Keratinocyte (primary cell): ENCODE results near the gene QSOX2. TPM values are rescaled to one million over a fixed set of nuclear protein-coding genes. Genes with fewer than 3 reads are reported as not detected.

ENCODE experiments used
- DNase-seq: peaks from one replicate; pipeline ENCODE4 v3.0.0-alpha.2; 2011; ENCODE audit warnings: low read depth, missing footprints, low spot score
- FAIRE-seq: peaks from 2 replicates; lab custom pipeline; 2011; peaks lifted over from hg19 to GRCh38; lab: Jason Lieb, UNC
- H2AFZ ChIP-seq: 2 replicates; pipeline ENCODE4 v1.6.0; 2012; ENCODE audit warnings: low read length, control low read depth, inconsistent platforms; ENCODE audit not compliant: control insufficient read depth
- H3K27ac ChIP-seq: 2 replicates; pipeline ENCODE4 v1.5.1; 2011; ENCODE audit warnings: low read length; ENCODE audit not compliant: control insufficient read depth, insufficient read depth
- H3K27me3 ChIP-seq: 3 replicates; pipeline ENCODE4 v1.6.0; 2011; ENCODE audit warnings: low read length; ENCODE audit not compliant: control insufficient read depth, insufficient read depth; ENCODE audit errors: extremely low read depth
- H3K36me3 ChIP-seq, 2 experiments: 2 replicates in 1 of 2; 3 replicates in 1 of 2; pipeline ENCODE4 v1.5.1; 2011; ENCODE audit warnings: low read length in 2 of 2, mild to moderate bottlenecking in 1 of 2; ENCODE audit not compliant: control insufficient read depth in 2 of 2, insufficient read depth in 2 of 2; ENCODE audit errors: extremely low read depth in 1 of 2
- H3K4me1 ChIP-seq: 3 replicates; pipeline ENCODE4 v1.5.1; 2011; ENCODE audit warnings: low read length; ENCODE audit not compliant: control insufficient read depth, insufficient read depth; ENCODE audit errors: extremely low read depth
- H3K4me2 ChIP-seq: 3 replicates; pipeline ENCODE4 v1.6.0; 2011; ENCODE audit warnings: low read depth, low read length; ENCODE audit not compliant: control insufficient read depth, insufficient read depth; ENCODE audit errors: extremely low read depth
- H3K4me3 ChIP-seq, 3 experiments: fragments of 200-600 bp in 1 of 3; sonication (generic) in 1 of 3; 2 replicates in 2 of 3; 3 replicates in 1 of 3; pipeline ENCODE4 v1.5.1; 2011 to 2016; ENCODE audit warnings: low read length in 3 of 3, mild to moderate bottlenecking in 3 of 3, control low read depth in 2 of 3, inconsistent platforms in 1 of 3, low read depth in 1 of 3, mixed read lengths in 1 of 3, mixed run types in 1 of 3, moderate library complexity in 1 of 3; ENCODE audit not compliant: control insufficient read depth in 2 of 3, insufficient read depth in 2 of 3; ENCODE audit errors: extremely low read depth in 1 of 3
- H3K79me2 ChIP-seq: 2 replicates; pipeline ENCODE4 v1.6.0; 2012; ENCODE audit warnings: low read length; ENCODE audit not compliant: control insufficient read depth, insufficient read depth
- H3K9ac ChIP-seq: 3 replicates; pipeline ENCODE4 v1.6.0; 2011; ENCODE audit warnings: low read length; ENCODE audit not compliant: control insufficient read depth, insufficient read depth; ENCODE audit errors: extremely low read depth
- H3K9me1 ChIP-seq: 3 replicates; pipeline ENCODE4 v1.6.0; 2011; ENCODE audit warnings: low read length; ENCODE audit not compliant: control insufficient read depth, insufficient read depth; ENCODE audit errors: extremely low read depth
- H3K9me3 ChIP-seq: 2 replicates; pipeline ENCODE4 v1.5.1; 2012; ENCODE audit warnings: low read depth, low read length; ENCODE audit not compliant: control insufficient read depth
- H4K20me1 ChIP-seq: 3 replicates; pipeline ENCODE4 v1.6.0; 2011; ENCODE audit warnings: low read length; ENCODE audit not compliant: control insufficient read depth, insufficient read depth; ENCODE audit errors: extremely low read depth
- EZH2 ChIP-seq: IDR thresholded peaks from one replicate; pipeline ENCODE4 v1.6.1; 2012; ENCODE audit warnings: inconsistent platforms, mild to moderate bottlenecking, low read length, moderate library complexity
- dilution Hi-C: fragments of 300-500 bp; cut with MboI; formaldehyde crosslinking; loops from one replicate; pipeline ENCODE4 v1.7.0; 2020; ENCODE audit warnings: low sequenced_read_pairs; ENCODE audit not compliant: extremely low pct_ligation_motif_present
- polyA plus RNA-seq, 5 experiments: library from polyadenylated mRNA; depleted of rRNA in 3 of 5; stranded (reverse) in 3 of 5; stranded (forward) in 1 of 5; unstranded in 1 of 5; fragments of >200 nt; gene quantifications; 1 replicate in 1 of 5; 2 replicates in 3 of 5; 3 replicates in 1 of 5; pipeline versions ENCODE4 v1.2.1 to v1.2.3, GENCODE V29; 2011 to 2012; ENCODE audit warnings: missing spikeins in 2 of 5, low read depth in 1 of 5, low replicate concordance in 1 of 5
- TF ChIP-seq, protein P1 (sequence below), 3 experiments: IDR thresholded peaks in 1 of 3; conservative IDR thresholded peaks in 1 of 3; optimal IDR thresholded peaks in 1 of 3; 2 replicates in 2 of 3; 3 replicates in 1 of 3; pipeline versions ENCODE3 to v1.5.1; 2011; ENCODE audit warnings: low read length in 3 of 3, mild to moderate bottlenecking in 3 of 3, moderate library complexity in 2 of 3, control low read depth in 1 of 3, inconsistent platforms in 1 of 3; ENCODE audit not compliant: insufficient read depth in 2 of 3; ENCODE audit errors: extremely low read depth in 1 of 3

The QSOX2 gene
- polyA plus RNA-seq, 1 donor (not counting 4 experiments of a cell fraction or from before 2014, with no cell fraction given): 11.9 TPM

DNA sequence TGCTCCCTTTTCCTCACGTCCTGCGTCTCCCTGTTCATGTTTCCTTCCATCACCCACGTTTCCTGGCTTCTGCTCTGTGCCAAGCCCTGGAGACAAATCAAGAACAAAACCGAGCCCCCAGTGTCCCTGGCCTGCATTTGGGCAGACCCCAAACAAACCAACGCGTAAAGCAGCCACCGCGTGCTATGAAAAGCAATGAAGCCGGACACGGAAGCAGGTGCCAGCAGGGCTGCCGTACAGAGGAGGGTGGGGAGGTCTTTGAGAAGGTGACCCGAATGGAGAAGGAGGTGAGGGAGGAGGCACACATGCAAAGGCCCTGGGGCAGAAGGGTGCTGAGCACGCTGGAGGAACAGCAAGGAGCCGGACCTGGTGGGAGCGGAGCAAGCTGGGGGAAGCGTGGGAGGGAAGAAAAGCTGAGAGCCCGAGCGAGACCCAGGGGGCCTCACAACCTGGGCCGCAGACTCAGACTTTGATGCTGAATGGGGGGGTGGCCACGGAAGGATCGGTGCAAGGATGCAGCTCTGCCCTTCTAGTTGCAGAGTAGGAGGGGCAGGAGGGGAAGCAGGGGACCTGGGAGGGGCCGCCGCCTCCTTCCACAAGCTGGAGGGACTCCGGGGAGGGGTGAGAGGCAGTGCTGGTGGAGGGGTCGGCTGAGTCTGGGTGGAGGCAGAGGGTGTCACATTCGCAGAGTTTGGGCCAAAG is 1.4 kb upstream of the QSOX2 start:
- no peak overlapping the region for H3K4me3 ChIP-seq
- peak; percentile 56 for TF ChIP-seq EZH2
- TF ChIP-seq, protein P1, sequence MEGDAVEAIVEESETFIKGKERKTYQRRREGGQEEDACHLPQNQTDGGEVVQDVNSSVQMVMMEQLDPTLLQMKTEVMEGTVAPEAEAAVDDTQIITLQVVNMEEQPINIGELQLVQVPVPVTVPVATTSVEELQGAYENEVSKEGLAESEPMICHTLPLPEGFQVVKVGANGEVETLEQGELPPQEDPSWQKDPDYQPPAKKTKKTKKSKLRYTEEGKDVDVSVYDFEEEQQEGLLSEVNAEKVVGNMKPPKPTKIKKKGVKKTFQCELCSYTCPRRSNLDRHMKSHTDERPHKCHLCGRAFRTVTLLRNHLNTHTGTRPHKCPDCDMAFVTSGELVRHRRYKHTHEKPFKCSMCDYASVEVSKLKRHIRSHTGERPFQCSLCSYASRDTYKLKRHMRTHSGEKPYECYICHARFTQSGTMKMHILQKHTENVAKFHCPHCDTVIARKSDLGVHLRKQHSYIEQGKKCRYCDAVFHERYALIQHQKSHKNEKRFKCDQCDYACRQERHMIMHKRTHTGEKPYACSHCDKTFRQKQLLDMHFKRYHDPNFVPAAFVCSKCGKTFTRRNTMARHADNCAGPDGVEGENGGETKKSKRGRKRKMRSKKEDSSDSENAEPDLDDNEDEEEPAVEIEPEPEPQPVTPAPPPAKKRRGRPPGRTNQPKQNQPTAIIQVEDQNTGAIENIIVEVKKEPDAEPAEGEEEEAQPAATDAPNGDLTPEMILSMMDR (optimal IDR thresholded peaks at IDR 0.05 in 1 of 3, IDR thresholded peaks at IDR 0.05 in 1 of 3, conservative IDR thresholded peaks at IDR 0.05 in 1 of 3; ENCODE audit: extremely low read depth in 1 of 3, insufficient read depth in 2 of 3, low read length in 3 of 3): no peak
- H4K20me1 ChIP-seq: peaks cover 6% of the 10 kb centered on the region
- H3K79me2 ChIP-seq: peaks cover 24% of the 10 kb centered on the region
- DNase-seq: no peak
- peaks cover 28% of the 10 kb centered on the region for H3K4me1 ChIP-seq
- H3K36me3 ChIP-seq: peaks cover 1 to 5% of the 10 kb centered on the region in 2 experiments
- dilution Hi-C loops: no loop called here
- H3K9me1 ChIP-seq: peaks cover 3% of the 10 kb centered on the region
- FAIRE-seq: no peak
- no peaks in the 10 kb centered on the region for H3K9me3 ChIP-seq
- H3K4me2 ChIP-seq: no peak overlapping the region
- H3K9ac ChIP-seq: no peak overlapping the region
- H3K27me3 ChIP-seq: peaks cover 38% of the 10 kb centered on the region
- H3K27ac ChIP-seq: no peak overlapping the region
- no peak overlapping the region for H2AFZ ChIP-seq

DNA sequence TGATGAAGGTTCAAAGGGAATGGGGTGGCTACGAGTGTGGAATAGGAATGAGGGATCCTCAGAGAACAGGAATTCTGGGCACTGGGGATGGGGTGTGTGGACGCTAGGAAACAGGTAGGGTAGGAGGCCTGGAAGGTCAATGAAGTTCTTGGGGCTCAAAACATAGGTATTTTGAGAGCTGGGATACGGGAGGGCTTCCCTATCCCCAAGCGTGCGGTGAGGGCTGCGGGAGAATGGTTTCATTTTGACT is 718 bp downstream of the QSOX2 start:
- TF ChIP-seq, protein P1 (optimal IDR thresholded peaks at IDR 0.05 in 1 of 3, IDR thresholded peaks at IDR 0.05 in 1 of 3, conservative IDR thresholded peaks at IDR 0.05 in 1 of 3; ENCODE audit: extremely low read depth in 1 of 3, insufficient read depth in 2 of 3, low read length in 3 of 3): no peak
- TF ChIP-seq EZH2: no peak
- Histone ChIP-seq H3K4me1 (peaks cover 25% of the 10 kb centered on the region), H2AFZ (peak overlapping the region; percentile 27), H3K4me2 (peak overlapping the region; percentile 95), H3K9me3 (no peaks in the 10 kb centered on the region), H3K9ac (peak overlapping the region; percentile 83), H3K27ac (peak overlapping the region; percentile 65), H4K20me1 (peaks cover 8% of the 10 kb centered on the region), H3K36me3 (peaks cover 1 to 7% of the 10 kb centered on the region in 2 experiments), H3K9me1 (peaks cover 3% of the 10 kb centered on the region), H3K79me2 (peaks cover 41% of the 10 kb centered on the region), H3K27me3 (peaks cover 30% of the 10 kb centered on the region), H3K4me3 (peak overlapping the region; percentile 76 to 92 (median 87))
- no peak for FAIRE-seq
- dilution Hi-C loops: no loop called here
- DNase-seq: no peak
